PFSK-1 (cell line): Measurements from ENCODE around the gene MCRIP2.

Experiments used
- FOXP2 ChIP-seq: optimal IDR thresholded peaks from 2 replicates; pipeline ENCODE3; 2011; ENCODE audit warnings: borderline replicate concordance, control low read depth, inconsistent platforms; ENCODE audit not compliant: insufficient read depth; ENCODE audit errors: extremely low read length, extremely low read depth
- POLR2AphosphoS5 ChIP-seq: IDR thresholded peaks from 2 replicates; pipeline ENCODE4 v1.6.1; 2012; ENCODE audit warnings: low read depth, mild to moderate bottlenecking, control low read depth, low read length, moderate library complexity
- REST ChIP-seq, 2 experiments: IDR thresholded peaks; 2 replicates each; pipeline versions ENCODE4 v1.6.1 to v1.8.0; 2011 to 2012; ENCODE audit warnings: low read depth in 2 of 2, low read length in 2 of 2, control low read depth in 1 of 2, inconsistent platforms in 1 of 2, mild to moderate bottlenecking in 1 of 2, moderate library complexity in 1 of 2; ENCODE audit not compliant: insufficient read depth in 1 of 2
- SIN3A ChIP-seq: IDR thresholded peaks from 2 replicates; pipeline ENCODE4 v1.6.1; 2012; ENCODE audit warnings: mild to moderate bottlenecking, low read length, moderate library complexity, borderline replicate concordance; ENCODE audit not compliant: insufficient read depth
- TAF1 ChIP-seq: IDR thresholded peaks from 2 replicates; pipeline ENCODE4 v1.6.1; 2012; ENCODE audit warnings: low read length, control low read depth, borderline replicate concordance; ENCODE audit not compliant: insufficient read depth

The MCRIP2 gene

GRCh38 chr16:667113-667779, 25.6 kb downstream of the MCRIP2 start:
- TF ChIP-seq POLR2AphosphoS5 (no peak), REST (IDR thresholded peaks at IDR 0.05; ENCODE audit: insufficient read depth in 1 of 2, low read depth in 2 of 2, low read length in 2 of 2) (no peak), SIN3A (no peak), FOXP2 (no peak)

GRCh38 chr16:667780-668518, 26.3 kb downstream of the MCRIP2 start, which contains the start of gene RHOT2:
Gene RHOT2 (plus strand): TSS chr16:668132. CDS start chr16:668200, 68 bp downstream.
- TF ChIP-seq POLR2AphosphoS5 (peak; percentile 84), SIN3A (peak; percentile 59; the same call in 1 of the 2 replicates), REST (IDR thresholded peaks at IDR 0.05; ENCODE audit: insufficient read depth in 1 of 2, low read depth in 2 of 2, low read length in 2 of 2) (peak; percentile 35 to 49; a peak in 2 of 4 replicates), FOXP2 (no peak), TAF1 (peak; percentile 82; the same call in 1 of the 2 replicates)

GRCh38 chr16:668519-669171, 27.0 kb downstream of the MCRIP2 start:
- TF ChIP-seq TAF1: no peak
- no peak for TF ChIP-seq POLR2AphosphoS5
- TF ChIP-seq REST (IDR thresholded peaks at IDR 0.05; ENCODE audit: insufficient read depth in 1 of 2, low read depth in 2 of 2, low read length in 2 of 2): no peak
- no peak for TF ChIP-seq FOXP2
- no peak for TF ChIP-seq SIN3A

- no peak for TF ChIP-seq SIN3A
- no peak for TF ChIP-seq TAF1
- no peak for TF ChIP-seq FOXP2
Measured at GRCh38 chr16:669666-670065, 28.0 kb downstream of the MCRIP2 start.
